ENCODE measurements around the gene PRKN. TPM values are rescaled to one million over a fixed set of nuclear protein-coding genes. Genes with fewer than 3 reads are reported as not detected.

Gene PRKN
- total RNA-seq, 2 donors from 2014 or later: 6.7 to 8.2 TPM

GRCh38 chr6:161802231-161802630 lies 925.3 kb downstream of the PRKN start:
- Histone ChIP-seq H3K4me1 (no peaks in the 10 kb centered on the region), H3K27me3 (no peaks in the 10 kb centered on the region), H3K27ac (no peak overlapping the region), H3K4me3 (no peak overlapping the region), H3K9me3 (no peaks in the 10 kb centered on the region), H3K36me3 (replicated peaks in 1 of 2; ENCODE audit: insufficient read depth in 1 of 2, low read depth in 2 of 2) (no peaks in the 10 kb centered on the region)
- TF ChIP-seq POLR2A (IDR thresholded peaks at IDR 0.05) (no peak), CTCF (IDR thresholded peaks at IDR 0.05) (no peak)
- WGBS, 2 donors: 87 to 88% methylated on average over 8 of the region's 8 CpGs
- intact Hi-C loops (cut with DNase I): no loop called here
- no peak for DNase-seq
- no peak for ATAC-seq

- H3K9me3 ChIP-seq: no peaks in the 10 kb centered on the region
- H3K4me3 ChIP-seq: no peak overlapping the region
- H3K27ac ChIP-seq: no peak overlapping the region
- no peaks in the 10 kb centered on the region for H3K36me3 ChIP-seq (replicated peaks in 1 of 2; ENCODE audit: insufficient read depth in 1 of 2, low read depth in 2 of 2)
- no peak for ATAC-seq
- no peaks in the 10 kb centered on the region for H3K27me3 ChIP-seq
- DNase-seq: no peak
- H3K4me1 ChIP-seq: no peaks in the 10 kb centered on the region
- intact Hi-C loops (cut with DNase I): no loop called here
- WGBS, 2 donors: 59 to 67% methylated on average over 7 of the region's 7 CpGs
- TF ChIP-seq CTCF (IDR thresholded peaks at IDR 0.05): no peak
- no peak for TF ChIP-seq POLR2A (IDR thresholded peaks at IDR 0.05)
Measured at GRCh38 chr6:161798844-161799394, 928.6 kb downstream of the PRKN start.

- Histone ChIP-seq H3K4me3 (no peak overlapping the region), H3K36me3 (replicated peaks in 1 of 2; ENCODE audit: insufficient read depth in 1 of 2, low read depth in 2 of 2) (no peaks in the 10 kb centered on the region), H3K27ac (no peak overlapping the region), H3K27me3 (no peaks in the 10 kb centered on the region), H3K4me1 (no peaks in the 10 kb centered on the region), H3K9me3 (no peaks in the 10 kb centered on the region)
- no peak for DNase-seq
- intact Hi-C loops (cut with DNase I): no loop called here
- TF ChIP-seq POLR2A (IDR thresholded peaks at IDR 0.05): no peak
- TF ChIP-seq CTCF (IDR thresholded peaks at IDR 0.05): no peak
- no peak for ATAC-seq
- 69 to 79% methylated on average over 1 of the region's 1 CpG for WGBS, 2 donors
Measured at GRCh38 chr6:161796681-161797080, 930.9 kb downstream of the PRKN start.

- DNase-seq (no peak), ATAC-seq (no peak)
- Histone ChIP-seq H3K9me3 (no peaks in the 10 kb centered on the region), H3K4me1 (no peaks in the 10 kb centered on the region), H3K27me3 (no peaks in the 10 kb centered on the region), H3K4me3 (no peak overlapping the region), H3K27ac (no peak overlapping the region), H3K36me3 (replicated peaks in 1 of 2; ENCODE audit: insufficient read depth in 1 of 2, low read depth in 2 of 2) (no peaks in the 10 kb centered on the region)
- WGBS, 2 donors: 73 to 78% methylated on average over 8 of the region's 8 CpGs
- intact Hi-C loops (cut with DNase I): no loop called here
- TF ChIP-seq POLR2A (IDR thresholded peaks at IDR 0.05): no peak
- no peak for TF ChIP-seq CTCF (IDR thresholded peaks at IDR 0.05)
Measured at GRCh38 chr6:161792851-161793493, 934.6 kb downstream of the PRKN start.

GRCh38 chr6:161788531-161788930 lies 939.0 kb downstream of the PRKN start:
- no peaks in the 10 kb centered on the region for H3K4me1 ChIP-seq
- H3K4me3 ChIP-seq: no peak overlapping the region
- WGBS, 2 donors: 56 to 65% methylated on average over 4 of the region's 4 CpGs
- H3K27ac ChIP-seq: no peak overlapping the region
- intact Hi-C loops (cut with DNase I): no loop called here
- DNase-seq (no peak), ATAC-seq (no peak)
- TF ChIP-seq CTCF (IDR thresholded peaks at IDR 0.05) (no peak), POLR2A (IDR thresholded peaks at IDR 0.05) (no peak)
- H3K27me3 ChIP-seq: no peaks in the 10 kb centered on the region
- H3K9me3 ChIP-seq: no peaks in the 10 kb centered on the region
- no peaks in the 10 kb centered on the region for H3K36me3 ChIP-seq (replicated peaks in 1 of 2; ENCODE audit: insufficient read depth in 1 of 2, low read depth in 2 of 2)
